Natural killer cell (primary cell): Measurements from ENCODE around the gene SEH1L. TPM values are rescaled to one million over a fixed set of nuclear protein-coding genes. Genes with fewer than 3 reads are reported as not detected.

Source experiments
- ATAC-seq, 3 donors: fragments of 150-1000 bp in 2 of 3; fragments of 200-7000 bp in 1 of 3; cut with Tn5 transposase; 1 replicate in 1 of 3; 2 replicates in 2 of 3; pipeline ENCODE4 v1.10.0; 2021; ENCODE audit warnings: mild to moderate bottlenecking in 2 of 3, moderate library complexity in 2 of 3
- DNase-seq, 2 donors: peaks; one replicate each; pipeline versions ENCODE4 v3.0.0 to v3.0.0-alpha.2; 2013 to 2021; ENCODE audit warnings: mixed read lengths in 1 of 2
- H3K27ac ChIP-seq: one replicate; pipeline ENCODE4 v1.5.1; 2013; ENCODE audit warnings: mild to moderate bottlenecking, low read length
- H3K27me3 ChIP-seq: one replicate; pipeline ENCODE4 v1.6.1; 2013; ENCODE audit warnings: low read length; ENCODE audit not compliant: control insufficient read depth, insufficient read depth
- H3K36me3 ChIP-seq: one replicate; pipeline ENCODE4 v1.6.1; 2013; ENCODE audit warnings: low read length; ENCODE audit not compliant: control insufficient read depth, insufficient read depth
- H3K4me1 ChIP-seq: one replicate; pipeline ENCODE4 v1.6.1; 2013; ENCODE audit warnings: low read length; ENCODE audit not compliant: control insufficient read depth, insufficient read depth
- H3K4me3 ChIP-seq: one replicate; pipeline ENCODE4 v1.5.1; 2013; ENCODE audit warnings: low read length
- H3K9me3 ChIP-seq: one replicate; pipeline ENCODE4 v1.6.1; 2013; ENCODE audit warnings: low read length; ENCODE audit not compliant: control insufficient read depth, insufficient read depth
- H3K27ac Mint-ChIP-seq, 2 donors: one replicate each; pipeline ENCODE4 v1.8.0; 2022; ENCODE audit warnings: mild to moderate bottlenecking in 2 of 2, mixed read lengths in 2 of 2, moderate library complexity in 1 of 2
- H3K27me3 Mint-ChIP-seq, 2 donors: one replicate each; pipeline ENCODE4 v1.8.0; 2022; ENCODE audit warnings: low read depth in 2 of 2, mixed read lengths in 2 of 2
- H3K36me3 Mint-ChIP-seq: one replicate; pipeline ENCODE4 v1.8.0; 2022; ENCODE audit warnings: mixed read lengths
- H3K4me1 Mint-ChIP-seq, 2 donors: one replicate each; pipeline ENCODE4 v1.8.0; 2022; ENCODE audit warnings: mixed read lengths in 2 of 2
- H3K4me3 Mint-ChIP-seq: one replicate; pipeline ENCODE4 v1.8.0; 2022; ENCODE audit warnings: mild to moderate bottlenecking, moderate library complexity, mixed read lengths
- H3K9me3 Mint-ChIP-seq, 2 donors: one replicate each; pipeline ENCODE4 v1.8.0; 2022; ENCODE audit warnings: mixed read lengths in 2 of 2
- WGBS: methylation state at CpG from one replicate; pipeline ENCODE4 v1.1.7; 2013; ENCODE audit warnings: missing lambda C conversion rate; ENCODE audit not compliant: insufficient coverage; 5-methylcytosine and 5-hydroxymethylcytosine counted together
- intact Hi-C: fragments of 100-400 bp; cut with micrococcal nuclease; formaldehyde crosslinking; loops from one replicate; pipeline ENCODE4 v1.14.2; 2022
- total RNA-seq, 4 donors: library from RNA; stranded (reverse); fragments of 120-200 nt in 1 of 4; gene quantifications; one replicate each; pipeline versions ENCODE4 v1.2.3 to v1.2.4, GENCODE V29; 2013 to 2022
- TF ChIP-seq, protein P1 (sequence below): fragments of 200-600 bp; IDR thresholded peaks from one replicate; pipeline ENCODE4 v1.8.0; 2022; ENCODE audit warnings: antibody characterized with exemption

Gene SEH1L
- total RNA-seq, 3 donors from 2014 or later (not counting 1 experiment from before 2014, with no cell fraction given) = 24.5 to 28.4 (median 26.5) TPM

DNA sequence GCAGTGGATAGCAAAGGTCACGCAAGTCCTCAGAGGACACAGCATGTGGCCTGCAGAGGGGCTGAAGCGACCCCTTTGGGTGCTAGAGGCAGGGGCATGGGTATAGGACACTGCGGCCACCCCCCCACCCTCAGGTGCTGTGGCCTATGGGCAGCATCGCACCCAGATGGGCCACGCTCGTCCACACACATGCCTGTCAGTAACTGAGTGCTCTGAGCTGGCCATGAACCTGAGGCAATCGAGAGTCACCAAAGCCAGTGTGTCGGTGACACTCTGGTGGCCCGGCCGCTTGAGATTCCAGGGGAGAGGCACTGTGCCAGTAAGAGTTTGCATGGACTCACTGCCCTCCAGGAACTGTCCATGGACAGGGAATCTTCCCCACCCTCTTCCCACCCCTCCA is 41.0 kb upstream of the SEH1L start:
- no peaks in the 10 kb centered on the region for H3K9me3 Mint-ChIP-seq
- no peak overlapping the region for H3K4me3 ChIP-seq
- peaks cover 18 to 23% of the 10 kb centered on the region in 2 donors for H3K4me1 Mint-ChIP-seq
- ATAC-seq = no peak
- H3K4me3 Mint-ChIP-seq = no peak overlapping the region
- H3K36me3 ChIP-seq = no peaks in the 10 kb centered on the region
- peaks cover 0 to 3% of the 10 kb centered on the region in 2 donors for H3K27me3 Mint-ChIP-seq
- no peak overlapping the region for H3K27ac Mint-ChIP-seq
- intact Hi-C loops = no loop called here
- no peak overlapping the region for H3K27ac ChIP-seq
- H3K9me3 ChIP-seq = peaks cover 4% of the 10 kb centered on the region
- H3K4me1 ChIP-seq = peaks cover 36% of the 10 kb centered on the region
- H3K27me3 ChIP-seq = no peaks in the 10 kb centered on the region
- TF ChIP-seq, protein P1, sequence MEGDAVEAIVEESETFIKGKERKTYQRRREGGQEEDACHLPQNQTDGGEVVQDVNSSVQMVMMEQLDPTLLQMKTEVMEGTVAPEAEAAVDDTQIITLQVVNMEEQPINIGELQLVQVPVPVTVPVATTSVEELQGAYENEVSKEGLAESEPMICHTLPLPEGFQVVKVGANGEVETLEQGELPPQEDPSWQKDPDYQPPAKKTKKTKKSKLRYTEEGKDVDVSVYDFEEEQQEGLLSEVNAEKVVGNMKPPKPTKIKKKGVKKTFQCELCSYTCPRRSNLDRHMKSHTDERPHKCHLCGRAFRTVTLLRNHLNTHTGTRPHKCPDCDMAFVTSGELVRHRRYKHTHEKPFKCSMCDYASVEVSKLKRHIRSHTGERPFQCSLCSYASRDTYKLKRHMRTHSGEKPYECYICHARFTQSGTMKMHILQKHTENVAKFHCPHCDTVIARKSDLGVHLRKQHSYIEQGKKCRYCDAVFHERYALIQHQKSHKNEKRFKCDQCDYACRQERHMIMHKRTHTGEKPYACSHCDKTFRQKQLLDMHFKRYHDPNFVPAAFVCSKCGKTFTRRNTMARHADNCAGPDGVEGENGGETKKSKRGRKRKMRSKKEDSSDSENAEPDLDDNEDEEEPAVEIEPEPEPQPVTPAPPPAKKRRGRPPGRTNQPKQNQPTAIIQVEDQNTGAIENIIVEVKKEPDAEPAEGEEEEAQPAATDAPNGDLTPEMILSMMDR = no peak
- DNase-seq = no peak
- no peaks in the 10 kb centered on the region for H3K36me3 Mint-ChIP-seq
- 94% methylated on average over 10 of the region's 10 CpGs for WGBS

DNA sequence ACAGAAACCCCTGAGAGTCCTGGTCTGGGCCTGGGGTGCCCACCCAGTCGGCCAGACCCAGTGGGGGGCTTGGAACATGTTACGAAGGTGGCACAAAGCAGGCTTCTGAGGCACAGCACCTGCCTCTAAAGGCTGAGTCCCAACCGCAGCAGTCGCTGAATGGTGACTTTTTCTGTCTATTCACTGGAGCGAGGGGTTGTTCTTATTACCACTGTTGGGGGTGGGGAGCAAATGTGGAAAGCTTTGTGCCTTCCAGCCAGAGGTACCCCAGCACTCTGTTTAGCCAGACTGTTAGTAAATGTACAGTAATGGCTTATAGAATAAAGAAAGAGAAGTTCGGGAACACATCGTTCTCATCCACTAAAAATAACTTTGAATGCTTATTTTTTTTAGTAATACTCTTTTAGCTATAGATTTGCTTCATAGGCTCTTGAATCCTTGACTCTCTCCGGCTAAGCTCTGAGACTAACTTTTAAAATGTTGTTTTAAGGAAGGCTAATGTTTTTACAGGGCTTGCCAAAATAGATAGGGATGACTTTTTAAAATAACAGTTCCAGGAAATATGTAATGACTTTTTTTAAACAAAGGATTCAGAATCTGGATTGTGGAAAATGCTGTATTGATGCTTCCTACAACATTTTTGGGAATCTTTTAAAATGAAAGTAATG is 40.4 kb upstream of the SEH1L start:
- H3K9me3 ChIP-seq = peaks cover 10% of the 10 kb centered on the region
- peaks cover 40% of the 10 kb centered on the region for H3K4me1 ChIP-seq
- Mint-ChIP-seq H3K27ac (no peak overlapping the region), H3K36me3 (no peaks in the 10 kb centered on the region), H3K4me1 (peaks cover 18 to 20% of the 10 kb centered on the region in 2 donors), H3K4me3 (no peak overlapping the region), H3K9me3 (no peaks in the 10 kb centered on the region), H3K27me3 (peaks cover 0 to 3% of the 10 kb centered on the region in 2 donors)
- intact Hi-C loops = no loop called here
- WGBS = 60% methylated on average over 6 of the region's 8 CpGs
- ATAC-seq (no peak), DNase-seq (no peak)
- H3K27me3 ChIP-seq = no peaks in the 10 kb centered on the region
- no peaks in the 10 kb centered on the region for H3K36me3 ChIP-seq
- no peak overlapping the region for H3K4me3 ChIP-seq
- TF ChIP-seq, protein P1 = no peak
- no peak overlapping the region for H3K27ac ChIP-seq

DNA sequence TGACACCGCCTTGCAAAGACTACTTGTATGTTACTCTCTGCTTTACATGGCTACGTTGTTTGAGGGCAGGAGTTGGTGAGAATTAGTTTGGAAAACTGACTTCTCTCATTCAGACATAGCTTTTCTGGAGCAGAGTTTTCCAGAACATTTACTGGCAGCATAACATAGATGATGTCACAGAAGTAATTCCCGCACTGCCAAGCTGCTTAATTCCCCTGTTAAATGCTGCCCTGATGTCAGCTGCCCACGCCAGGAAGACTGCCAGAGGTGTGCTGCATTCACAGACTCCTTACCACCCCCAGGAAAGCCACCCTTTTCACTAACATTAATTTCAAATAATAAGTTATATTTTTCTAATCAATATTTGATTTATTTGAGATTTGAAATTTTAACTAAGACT is 39.1 kb upstream of the SEH1L start:
- no peaks in the 10 kb centered on the region for H3K36me3 ChIP-seq
- H3K27ac ChIP-seq = no peak overlapping the region
- no peak overlapping the region for H3K4me3 ChIP-seq
- DNase-seq = no peak
- WGBS = 97% methylated on average over 4 of the region's 4 CpGs
- Mint-ChIP-seq H3K9me3 (peaks cover 0 to 3% of the 10 kb centered on the region in 2 donors), H3K27ac (no peak overlapping the region), H3K27me3 (peaks cover 0 to 3% of the 10 kb centered on the region in 2 donors), H3K4me3 (no peak overlapping the region), H3K36me3 (peaks cover 11% of the 10 kb centered on the region), H3K4me1 (peaks cover 25 to 30% of the 10 kb centered on the region in 2 donors)
- intact Hi-C loops = no loop called here
- no peaks in the 10 kb centered on the region for H3K27me3 ChIP-seq
- H3K9me3 ChIP-seq = peaks cover 20% of the 10 kb centered on the region
- TF ChIP-seq, protein P1 = no peak
- peaks cover 35% of the 10 kb centered on the region for H3K4me1 ChIP-seq
- no peak for ATAC-seq
